Measurements from ENCODE around the gene SSBP3. TPM values are rescaled to one million over a fixed set of nuclear protein-coding genes. Genes with fewer than 3 reads are reported as not detected.

The SSBP3 gene
- total and polyA plus RNA-seq, 8 donors, result 33.0 to 129 (median 112) TPM

DNA sequence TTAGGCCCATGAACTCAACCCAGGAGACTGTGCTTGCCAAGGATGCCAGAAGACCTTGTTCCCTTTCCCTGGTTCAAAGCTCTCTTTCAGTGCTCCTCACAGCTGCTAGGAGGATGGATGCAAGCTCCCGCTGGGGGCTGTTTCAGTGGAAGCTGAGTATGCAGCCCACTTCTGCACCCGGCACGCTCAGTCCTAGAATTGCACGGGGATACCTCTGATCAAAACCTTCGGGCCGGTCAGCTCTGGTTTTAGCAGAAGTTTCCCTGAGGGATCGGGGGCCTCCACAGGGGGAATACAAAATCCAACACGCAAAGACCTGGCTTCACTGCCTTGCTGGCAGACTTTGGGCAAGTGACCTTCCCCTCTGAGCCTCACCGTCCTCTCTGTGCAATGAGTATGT is 4.2 kb upstream of the SSBP3 start:
- ATAC-seq, result no peak
- TF ChIP-seq, protein P1, sequence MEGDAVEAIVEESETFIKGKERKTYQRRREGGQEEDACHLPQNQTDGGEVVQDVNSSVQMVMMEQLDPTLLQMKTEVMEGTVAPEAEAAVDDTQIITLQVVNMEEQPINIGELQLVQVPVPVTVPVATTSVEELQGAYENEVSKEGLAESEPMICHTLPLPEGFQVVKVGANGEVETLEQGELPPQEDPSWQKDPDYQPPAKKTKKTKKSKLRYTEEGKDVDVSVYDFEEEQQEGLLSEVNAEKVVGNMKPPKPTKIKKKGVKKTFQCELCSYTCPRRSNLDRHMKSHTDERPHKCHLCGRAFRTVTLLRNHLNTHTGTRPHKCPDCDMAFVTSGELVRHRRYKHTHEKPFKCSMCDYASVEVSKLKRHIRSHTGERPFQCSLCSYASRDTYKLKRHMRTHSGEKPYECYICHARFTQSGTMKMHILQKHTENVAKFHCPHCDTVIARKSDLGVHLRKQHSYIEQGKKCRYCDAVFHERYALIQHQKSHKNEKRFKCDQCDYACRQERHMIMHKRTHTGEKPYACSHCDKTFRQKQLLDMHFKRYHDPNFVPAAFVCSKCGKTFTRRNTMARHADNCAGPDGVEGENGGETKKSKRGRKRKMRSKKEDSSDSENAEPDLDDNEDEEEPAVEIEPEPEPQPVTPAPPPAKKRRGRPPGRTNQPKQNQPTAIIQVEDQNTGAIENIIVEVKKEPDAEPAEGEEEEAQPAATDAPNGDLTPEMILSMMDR (IDR thresholded peaks at IDR 0.05), result no peak
- H3K36me3 ChIP-seq, result no peaks in the 10 kb centered on the region
- H3K9me3 ChIP-seq, result no peaks in the 10 kb centered on the region
- intact Hi-C loops (cut with DNase I), result no loop called here
- H3K27me3 ChIP-seq, result peaks cover 0 to 2% of the 10 kb centered on the region in 2 donors
- H3K27ac ChIP-seq, result no peak overlapping the region
- no peak overlapping the region for H3K4me3 ChIP-seq
- H3K4me1 ChIP-seq, result peaks cover 5 to 34% of the 10 kb centered on the region in 2 donors
- no peak for DNase-seq

DNA sequence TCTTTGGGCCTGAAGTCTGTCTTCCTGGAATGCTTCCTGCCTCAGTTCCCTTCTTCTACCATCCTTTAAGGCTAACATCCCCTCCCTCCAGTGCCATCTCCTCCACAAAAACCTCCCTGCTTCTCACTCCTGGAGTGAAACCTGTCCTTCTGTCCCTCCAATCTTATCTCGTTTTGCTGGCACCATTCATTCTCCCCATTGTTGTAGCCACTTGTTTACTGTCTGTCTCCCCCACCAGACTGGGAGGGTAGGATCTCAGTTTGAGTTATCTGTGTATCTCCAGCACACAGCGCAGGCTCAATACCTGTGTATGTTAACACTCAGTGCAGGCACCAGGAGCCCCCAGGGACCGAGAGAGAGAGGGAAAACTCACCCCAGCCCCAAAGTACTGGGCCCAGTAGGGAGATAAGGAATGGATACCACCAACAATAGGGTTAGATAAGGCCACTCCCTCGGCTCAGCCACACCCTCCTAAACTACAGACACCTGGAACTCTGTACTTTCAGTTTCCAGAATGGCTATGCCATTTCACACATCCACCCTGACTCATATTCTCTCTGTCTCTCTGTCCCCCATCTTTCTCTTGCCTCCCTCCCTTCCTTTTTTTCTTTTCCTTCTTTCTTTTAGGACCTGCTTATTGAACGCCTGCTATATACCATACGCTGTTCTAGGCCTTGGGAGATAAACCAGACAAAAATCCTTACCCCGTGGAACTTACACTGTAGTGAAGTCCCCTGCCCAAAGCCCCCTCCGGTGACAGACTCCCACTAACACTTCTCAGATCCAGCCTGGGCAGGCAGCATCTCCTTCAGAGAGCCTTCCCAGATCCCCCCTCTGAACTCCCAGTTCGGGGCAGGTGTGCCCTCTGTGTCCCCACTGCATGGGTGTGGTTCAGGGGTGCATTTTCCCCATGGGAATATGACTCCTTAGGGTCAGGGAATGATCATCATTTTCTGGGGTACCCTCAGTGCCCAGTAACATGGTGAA is 3.3 kb upstream of the SSBP3 start:
- Histone ChIP-seq H3K36me3 (no peaks in the 10 kb centered on the region), H3K4me3 (no peak overlapping the region), H3K9me3 (no peaks in the 10 kb centered on the region), H3K27me3 (peaks cover 0 to 8% of the 10 kb centered on the region in 2 donors), H3K27ac (peak overlapping the region in 1 of 2 donors; percentile 82), H3K4me1 (peaks cover 6 to 43% of the 10 kb centered on the region in 2 donors)
- TF ChIP-seq, protein P1 (IDR thresholded peaks at IDR 0.05), result no peak
- DNase-seq, result no peak
- intact Hi-C loops (cut with DNase I), result loop anchor here in 1 of 2 donors (5.0 to 10.0 kb wide), 2 partner anchors 78 to 95 kb away; no protein-coding TSS in a partner anchor
- ATAC-seq, result no peak

DNA sequence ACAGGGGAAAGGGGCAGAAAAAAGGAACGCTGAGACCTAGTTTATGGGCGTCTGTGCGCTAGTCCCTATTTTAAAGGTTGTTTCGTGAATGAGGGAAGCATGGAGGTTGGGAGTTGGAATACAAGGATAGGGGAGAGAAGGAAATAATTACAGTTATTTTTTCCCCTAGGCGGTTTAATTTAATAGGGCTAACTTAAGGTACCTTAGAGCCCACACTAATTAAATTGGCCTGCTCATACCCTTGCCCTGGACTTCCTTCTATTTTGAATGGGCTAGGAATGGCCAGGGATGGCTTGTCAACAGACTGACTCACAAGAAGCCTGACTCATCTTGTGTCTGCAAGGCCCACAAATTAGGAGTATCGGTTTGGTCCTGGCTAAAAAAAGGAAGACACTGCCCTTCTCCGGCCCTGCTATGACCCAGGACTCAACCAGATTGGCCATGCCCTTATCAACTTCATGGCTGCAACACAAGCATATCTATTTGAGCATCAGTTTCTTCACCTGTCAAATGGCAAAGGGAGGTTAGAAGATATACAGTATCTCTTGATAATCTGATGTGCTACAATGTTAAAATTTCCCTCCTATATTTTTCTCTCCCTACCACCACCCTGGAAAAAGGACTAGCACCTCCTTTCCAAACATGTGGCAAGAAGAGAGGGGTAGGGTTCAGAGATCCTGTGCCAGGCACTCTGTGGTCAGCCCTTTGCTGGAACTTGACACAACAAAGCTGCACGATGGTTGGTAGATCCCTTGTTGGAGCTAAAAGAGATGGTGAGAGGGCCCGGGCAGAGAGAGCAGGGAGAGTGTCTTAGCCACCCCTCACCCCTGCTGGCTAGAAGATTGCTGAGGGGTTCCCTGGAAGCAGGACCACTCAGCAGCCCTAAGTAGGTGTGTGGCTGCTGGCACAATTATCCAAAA is 2.2 kb upstream of the SSBP3 start:
- TF ChIP-seq, protein P1 (IDR thresholded peaks at IDR 0.05), result no peak
- H3K4me3 ChIP-seq, result no peak overlapping the region
- H3K27me3 ChIP-seq, result peaks cover 0 to 8% of the 10 kb centered on the region in 2 donors
- H3K9me3 ChIP-seq, result no peaks in the 10 kb centered on the region
- peak overlapping the region; percentile 82 to 85 for H3K27ac ChIP-seq
- ATAC-seq (peak; percentile 32), DNase-seq (peak in 1 of 4 donors; percentile 37)
- H3K36me3 ChIP-seq, result no peaks in the 10 kb centered on the region
- intact Hi-C loops (cut with DNase I), result loop anchor here in 1 of 2 donors (5.0 to 10.0 kb wide), 2 partner anchors 79 to 94 kb away; no protein-coding TSS in a partner anchor
- H3K4me1 ChIP-seq, result peaks cover 10 to 48% of the 10 kb centered on the region in 2 donors

DNA sequence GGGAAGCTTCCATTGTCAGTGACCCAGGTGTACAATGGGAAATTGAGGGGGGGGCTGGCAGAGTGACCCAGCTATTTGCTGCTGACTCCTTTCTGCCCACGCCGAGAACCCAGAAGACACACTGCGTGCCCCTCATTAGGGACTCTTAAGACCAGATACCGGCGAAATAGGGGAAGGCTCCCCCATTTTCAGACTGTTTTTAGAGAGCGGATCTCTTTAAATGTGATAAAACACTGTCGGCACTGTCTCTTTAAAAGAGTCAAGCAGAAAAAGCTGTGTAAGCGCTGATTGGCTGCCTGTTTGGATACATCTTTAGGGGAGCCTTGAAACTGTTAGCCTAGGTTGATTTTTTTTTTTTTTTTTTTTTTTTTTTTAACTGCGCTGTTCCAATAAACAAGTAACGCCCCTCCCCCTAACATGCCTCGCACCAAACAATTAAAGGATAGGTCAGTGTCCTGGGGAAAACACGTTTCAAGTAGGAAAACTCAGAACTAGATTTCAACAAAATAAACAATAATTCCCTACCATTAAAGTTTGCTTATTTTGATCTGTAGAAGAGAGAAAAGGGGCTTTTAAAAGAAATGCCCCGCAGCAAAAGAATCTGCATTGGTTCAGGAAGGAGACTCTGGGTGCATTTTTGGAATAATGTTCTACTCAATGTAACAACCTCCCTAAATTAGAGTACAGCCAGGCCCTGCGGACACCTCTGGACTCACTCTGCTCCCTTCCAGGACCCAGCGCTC is 1.4 kb upstream of the SSBP3 start:
- intact Hi-C loops (cut with DNase I), result loop anchor here in 1 of 2 donors (5.0 to 10.0 kb wide), 2 partner anchors 80 to 93 kb away; no protein-coding TSS in a partner anchor
- peaks cover 0 to 8% of the 10 kb centered on the region in 2 donors for H3K27me3 ChIP-seq
- ATAC-seq, result peak; percentile 73

More for the DNA sequence above, 1.4 kb upstream of the SSBP3 start:
- Histone ChIP-seq H3K9me3 (no peaks in the 10 kb centered on the region), H3K4me1 (peaks cover 18 to 50% of the 10 kb centered on the region in 2 donors), H3K27ac (peak overlapping the region; percentile 82 to 85), H3K36me3 (no peaks in the 10 kb centered on the region), H3K4me3 (peak overlapping the region; percentile 59 to 73)
- TF ChIP-seq, protein P1 (IDR thresholded peaks at IDR 0.05), result no peak
- peak in 3 of 4 donors; percentile 68 to 93 (median 87) for DNase-seq
